HEK293 (cell line): ENCODE data around the gene MERTK.

Experiments used
- CTCF ChIA-PET: fragments of 350-600 bp; formaldehyde crosslinking; extraction: SDS; loops from one replicate; lab custom pipeline; 2021; ENCODE audit warnings: antibody characterized with exemption; lab: Yijun Ruan, JAX
- POLR2A ChIA-PET: fragments of 300-600 bp; formaldehyde crosslinking; extraction: SDS; loops from one replicate; lab custom pipeline; 2020; ENCODE audit warnings: antibody characterized with exemption, inconsistent platforms; lab: Yijun Ruan, JAX
- H3K27ac ChIP-seq: fragments of 200-500 bp; sonication (Bioruptor generic); 2 replicates; pipeline ENCODE4 v1.5.1; 2014; ENCODE audit warnings: low read depth, low read length, control low read depth, inconsistent platforms; ENCODE audit errors: extremely low read depth
- H3K36me3 ChIP-seq, 2 experiments: fragments of 200-500 bp in 1 of 2; sonication (Bioruptor generic) in 1 of 2; 1 replicate in 1 of 2; 2 replicates in 1 of 2; pipeline ENCODE4 v1.5.1; 2014 to 2017; ENCODE audit warnings: inconsistent platforms in 2 of 2, low read length in 2 of 2; ENCODE audit not compliant: control insufficient read depth in 2 of 2, insufficient read depth in 1 of 2
- H3K4me1 ChIP-seq: fragments of 200-500 bp; sonication (Bioruptor generic); 2 replicates; pipeline ENCODE4 v1.5.1; 2014; ENCODE audit warnings: mild to moderate bottlenecking, low read length, inconsistent platforms; ENCODE audit not compliant: control insufficient read depth, insufficient read depth
- H3K4me3 ChIP-seq: 2 replicates; pipeline ENCODE4 v1.5.1; 2011; ENCODE audit warnings: low read depth, mild to moderate bottlenecking, control low read depth, low read length, moderate library complexity
- H3K9me3 ChIP-seq: fragments of 200-500 bp; sonication (Bioruptor generic); 2 replicates; pipeline ENCODE4 v1.5.1; 2014; ENCODE audit warnings: low read depth, low read length, inconsistent platforms; ENCODE audit not compliant: control insufficient read depth, insufficient read depth
- KLF8 ChIP-seq: fragments of 450-650 bp; formaldehyde crosslinking; IDR thresholded peaks from 2 replicates; pipeline ENCODE4 v1.5.1; 2016; ENCODE audit warnings: missing biosample characterization, missing genetic modification characterization
- SALL2 ChIP-seq: fragments of 450-650 bp; formaldehyde crosslinking; IDR thresholded peaks from 2 replicates; pipeline ENCODE4 v1.5.0; 2017; ENCODE audit warnings: missing biosample characterization, mild to moderate bottlenecking, missing genetic modification characterization, borderline replicate concordance
- SP7 ChIP-seq: fragments of 450-650 bp; formaldehyde crosslinking; IDR thresholded peaks from 2 replicates; pipeline ENCODE4 v1.5.1; 2016; ENCODE audit warnings: missing biosample characterization, missing genetic modification characterization
- ZBTB17 ChIP-seq: fragments of 450-650 bp; formaldehyde crosslinking; IDR thresholded peaks from 2 replicates; pipeline ENCODE4 v1.5.1; 2016; ENCODE audit warnings: missing biosample characterization, missing genetic modification characterization
- ZNF132 ChIP-seq: fragments of 450-650 bp; formaldehyde crosslinking; IDR thresholded peaks from 2 replicates; pipeline ENCODE4 v1.5.1; 2017; ENCODE audit warnings: missing biosample characterization, missing genetic modification characterization, borderline replicate concordance
- ZNF155 ChIP-seq: fragments of 450-650 bp; formaldehyde crosslinking; IDR thresholded peaks from 2 replicates; pipeline ENCODE4 v1.5.1; 2016; ENCODE audit warnings: missing biosample characterization, missing genetic modification characterization
- ZNF16 ChIP-seq: fragments of 450-650 bp; formaldehyde crosslinking; IDR thresholded peaks from 2 replicates; pipeline ENCODE4 v1.5.1; 2016; ENCODE audit warnings: low read depth, missing biosample characterization, missing genetic modification characterization
- ZNF184 ChIP-seq: fragments of 450-650 bp; IDR thresholded peaks from 2 replicates; pipeline ENCODE4 v1.5.1; 2018; ENCODE audit warnings: missing biosample characterization, mild to moderate bottlenecking, missing genetic modification characterization
- ZNF248 ChIP-seq: fragments of 450-650 bp; formaldehyde crosslinking; IDR thresholded peaks from 2 replicates; pipeline ENCODE4 v1.5.1; 2017; ENCODE audit warnings: missing biosample characterization, missing genetic modification characterization
- ZNF391 ChIP-seq: fragments of 450-650 bp; formaldehyde crosslinking; IDR thresholded peaks from 2 replicates; pipeline ENCODE4 v1.5.1; 2016; ENCODE audit warnings: low read depth, missing biosample characterization, missing genetic modification characterization, borderline replicate concordance
- ZNF426 ChIP-seq: fragments of 450-650 bp; formaldehyde crosslinking; IDR thresholded peaks from 2 replicates; pipeline ENCODE4 v1.5.1; 2017; ENCODE audit warnings: missing biosample characterization, missing genetic modification characterization, mild to moderate bottlenecking, inconsistent platforms, moderate library complexity
- ZNF513 ChIP-seq: fragments of 450-650 bp; IDR thresholded peaks from 2 replicates; pipeline ENCODE4 v1.5.1; 2018; ENCODE audit warnings: missing biosample characterization, missing genetic modification characterization
- ZNF623 ChIP-seq: fragments of 450-650 bp; formaldehyde crosslinking; IDR thresholded peaks from 2 replicates; pipeline ENCODE4 v1.5.1; 2016; ENCODE audit warnings: missing biosample characterization, missing genetic modification characterization
- ZNF629 ChIP-seq: fragments of 450-650 bp; formaldehyde crosslinking; IDR thresholded peaks from 2 replicates; pipeline ENCODE4 v1.5.1; 2017; ENCODE audit warnings: missing biosample characterization, missing genetic modification characterization
- ZNF664 ChIP-seq: fragments of 450-650 bp; formaldehyde crosslinking; IDR thresholded peaks from 2 replicates; pipeline ENCODE4 v1.5.1; 2016; ENCODE audit warnings: missing biosample characterization, missing genetic modification characterization
- ZNF701 ChIP-seq: fragments of 450-650 bp; formaldehyde crosslinking; IDR thresholded peaks from 2 replicates; pipeline ENCODE4 v1.5.1; 2016; ENCODE audit warnings: missing biosample characterization, missing genetic modification characterization
- ZNF830 ChIP-seq: fragments of 450-650 bp; IDR thresholded peaks from 2 replicates; pipeline ENCODE4 v1.5.0; 2018; ENCODE audit warnings: missing biosample characterization, missing genetic modification characterization, low read depth, mild to moderate bottlenecking, moderate library complexity
- ZSCAN23 ChIP-seq: fragments of 450-650 bp; formaldehyde crosslinking; IDR thresholded peaks from 2 replicates; pipeline ENCODE4 v1.5.1; 2016; ENCODE audit warnings: missing biosample characterization, missing genetic modification characterization
- TF ChIP-seq, protein P1 (sequence below): fragments of 450-650 bp; formaldehyde crosslinking; IDR thresholded peaks from 2 replicates; pipeline ENCODE4 v1.5.1; 2016; ENCODE audit warnings: missing biosample characterization, missing genetic modification characterization
- TF ChIP-seq, protein P2 (sequence below): fragments of 450-650 bp; formaldehyde crosslinking; IDR thresholded peaks from 2 replicates; pipeline ENCODE4; 2016; ENCODE audit warnings: missing biosample characterization, missing genetic modification characterization
- TF ChIP-seq, protein P3 (sequence below): fragments of 450-650 bp; formaldehyde crosslinking; IDR thresholded peaks from 2 replicates; pipeline ENCODE4 v1.5.1; 2016; ENCODE audit warnings: missing biosample characterization, missing genetic modification characterization
- TF ChIP-seq, protein P4 (sequence below): fragments of 450-650 bp; formaldehyde crosslinking; IDR thresholded peaks from 2 replicates; pipeline ENCODE4 v1.5.1; 2016; ENCODE audit warnings: missing biosample characterization, missing genetic modification characterization
- TF ChIP-seq, protein P5 (sequence below): fragments of 450-650 bp; formaldehyde crosslinking; IDR thresholded peaks from 2 replicates; pipeline ENCODE4 v1.5.1; 2017; ENCODE audit warnings: missing biosample characterization, missing genetic modification characterization

The MERTK gene

GRCh38 chr2:111950236-111950635 is 51.8 kb downstream of the MERTK start:
- Histone ChIP-seq H3K27ac (no peak overlapping the region), H3K4me3 (no peak overlapping the region), H3K36me3 (peaks cover 0 to 34% of the 10 kb centered on the region in 2 experiments; a peak in 1 of 3 replicates), H3K9me3 (no peaks in the 10 kb centered on the region), H3K4me1 (peaks cover 3% of the 10 kb centered on the region)
- TF ChIP-seq ZNF155 (no peak), ZNF248 (tag by site-specific recombination) (no peak), ZNF830 (tag by site-specific recombination) (no peak), ZNF623 (no peak), ZNF664 (tag by site-specific recombination) (no peak), SALL2 (no peak), ZBTB17 (tag by site-specific recombination) (no peak), ZNF16 (tag by site-specific recombination) (no peak), ZSCAN23 (tag by site-specific recombination) (no peak), ZNF513 (tag by site-specific recombination) (no peak), ZNF701 (no peak)
- TF ChIP-seq, protein P1, sequence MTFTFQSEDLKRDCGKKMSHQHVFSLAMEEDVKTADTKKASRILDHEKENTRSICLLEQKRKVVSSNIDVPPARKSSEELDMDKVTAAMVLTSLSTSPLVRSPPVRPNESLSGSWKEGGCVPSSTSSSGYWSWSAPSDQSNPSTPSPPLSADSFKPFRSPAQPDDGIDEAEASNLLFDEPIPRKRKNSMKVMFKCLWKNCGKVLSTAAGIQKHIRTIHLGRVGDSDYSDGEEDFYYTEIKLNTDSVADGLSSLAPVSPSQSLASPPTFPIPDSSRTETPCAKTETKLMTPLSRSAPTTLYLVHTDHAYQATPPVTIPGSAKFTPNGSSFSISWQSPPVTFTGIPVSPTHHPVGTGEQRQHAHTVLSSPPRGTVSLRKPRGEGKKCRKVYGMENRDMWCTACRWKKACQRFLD (tag by site-specific recombination), result no peak
- TF ChIP-seq, protein P2, sequence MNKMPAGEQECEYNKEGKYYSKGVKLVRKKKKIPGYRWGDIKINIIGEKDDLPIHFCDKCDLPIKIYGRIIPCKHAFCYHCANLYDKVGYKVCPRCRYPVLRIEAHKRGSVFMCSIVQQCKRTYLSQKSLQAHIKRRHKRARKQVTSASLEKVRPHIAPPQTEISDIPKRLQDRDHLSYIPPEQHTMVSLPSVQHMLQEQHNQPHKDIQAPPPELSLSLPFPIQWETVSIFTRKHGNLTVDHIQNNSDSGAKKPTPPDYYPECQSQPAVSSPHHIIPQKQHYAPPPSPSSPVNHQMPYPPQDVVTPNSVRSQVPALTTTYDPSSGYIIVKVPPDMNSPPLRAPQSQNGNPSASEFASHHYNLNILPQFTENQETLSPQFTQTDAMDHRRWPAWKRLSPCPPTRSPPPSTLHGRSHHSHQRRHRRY (tag by site-specific recombination), result no peak
- TF ChIP-seq, protein P3, sequence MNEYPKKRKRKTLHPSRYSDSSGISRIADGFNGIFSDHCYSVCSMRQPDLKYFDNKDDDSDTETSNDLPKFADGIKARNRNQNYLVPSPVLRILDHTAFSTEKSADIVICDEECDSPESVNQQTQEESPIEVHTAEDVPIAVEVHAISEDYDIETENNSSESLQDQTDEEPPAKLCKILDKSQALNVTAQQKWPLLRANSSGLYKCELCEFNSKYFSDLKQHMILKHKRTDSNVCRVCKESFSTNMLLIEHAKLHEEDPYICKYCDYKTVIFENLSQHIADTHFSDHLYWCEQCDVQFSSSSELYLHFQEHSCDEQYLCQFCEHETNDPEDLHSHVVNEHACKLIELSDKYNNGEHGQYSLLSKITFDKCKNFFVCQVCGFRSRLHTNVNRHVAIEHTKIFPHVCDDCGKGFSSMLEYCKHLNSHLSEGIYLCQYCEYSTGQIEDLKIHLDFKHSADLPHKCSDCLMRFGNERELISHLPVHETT, result no peak
- POLR2A ChIA-PET, result no interaction called here
- CTCF ChIA-PET, result no interaction called here

GRCh38 chr2:111951486-111951885 is 53.1 kb downstream of the MERTK start:
- TF ChIP-seq, protein P4, sequence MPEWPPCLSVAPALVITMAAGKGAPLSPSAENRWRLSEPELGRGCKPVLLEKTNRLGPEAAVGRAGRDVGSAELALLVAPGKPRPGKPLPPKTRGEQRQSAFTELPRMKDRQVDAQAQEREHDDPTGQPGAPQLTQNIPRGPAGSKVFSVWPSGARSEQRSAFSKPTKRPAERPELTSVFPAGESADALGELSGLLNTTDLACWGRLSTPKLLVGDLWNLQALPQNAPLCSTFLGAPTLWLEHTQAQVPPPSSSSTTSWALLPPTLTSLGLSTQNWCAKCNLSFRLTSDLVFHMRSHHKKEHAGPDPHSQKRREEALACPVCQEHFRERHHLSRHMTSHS (tag by site-specific recombination), result no peak
- TF ChIP-seq, protein P5, sequence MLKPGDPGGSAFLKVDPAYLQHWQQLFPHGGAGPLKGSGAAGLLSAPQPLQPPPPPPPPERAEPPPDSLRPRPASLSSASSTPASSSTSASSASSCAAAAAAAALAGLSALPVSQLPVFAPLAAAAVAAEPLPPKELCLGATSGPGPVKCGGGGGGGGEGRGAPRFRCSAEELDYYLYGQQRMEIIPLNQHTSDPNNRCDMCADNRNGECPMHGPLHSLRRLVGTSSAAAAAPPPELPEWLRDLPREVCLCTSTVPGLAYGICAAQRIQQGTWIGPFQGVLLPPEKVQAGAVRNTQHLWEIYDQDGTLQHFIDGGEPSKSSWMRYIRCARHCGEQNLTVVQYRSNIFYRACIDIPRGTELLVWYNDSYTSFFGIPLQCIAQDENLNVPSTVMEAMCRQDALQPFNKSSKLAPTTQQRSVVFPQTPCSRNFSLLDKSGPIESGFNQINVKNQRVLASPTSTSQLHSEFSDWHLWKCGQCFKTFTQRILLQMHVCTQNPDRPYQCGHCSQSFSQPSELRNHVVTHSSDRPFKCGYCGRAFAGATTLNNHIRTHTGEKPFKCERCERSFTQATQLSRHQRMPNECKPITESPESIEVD, result no peak
- TF ChIP-seq KLF8 (tag by site-specific recombination) (no peak), ZNF184 (tag by site-specific recombination) (no peak), ZNF132 (no peak), ZNF664 (tag by site-specific recombination) (no peak), ZNF426 (tag by site-specific recombination) (no peak), SP7 (tag by site-specific recombination) (no peak), ZNF391 (no peak), ZNF629 (no peak)
- POLR2A ChIA-PET, result no interaction called here
- Histone ChIP-seq H3K27ac (no peak overlapping the region), H3K36me3 (peaks cover 0 to 26% of the 10 kb centered on the region in 2 experiments; a peak in 1 of 3 replicates), H3K9me3 (no peaks in the 10 kb centered on the region), H3K4me3 (no peak overlapping the region), H3K4me1 (peaks cover 3% of the 10 kb centered on the region)
- CTCF ChIA-PET, result no interaction called here
